ENCODE results near the gene TASP1.
A peak's percentile ranks its signal among the peaks of the same experiment; 100 is the strongest.

TASP1 gene

DNA sequence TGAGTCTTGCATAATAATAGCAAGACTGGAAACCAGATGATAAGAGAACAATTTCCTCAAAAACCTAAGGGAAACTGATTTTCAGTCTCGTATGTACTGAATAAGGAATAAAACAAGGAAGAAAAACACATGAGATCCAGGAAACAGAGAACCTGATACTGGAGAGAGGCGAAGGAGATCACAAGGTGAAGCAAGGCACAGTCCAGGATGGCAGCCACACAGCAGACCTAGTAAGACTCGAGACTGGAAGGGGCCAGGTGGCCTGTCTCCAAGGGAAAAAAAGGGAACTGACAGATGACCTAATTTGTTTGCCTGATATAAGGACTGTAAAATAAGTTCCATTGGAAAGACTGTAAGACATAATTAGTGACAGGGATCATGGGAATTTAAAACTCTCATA, 71.1 kb downstream of the TASP1 start:
- no peak for DNase-seq (ENCODE audit: low read depth)
- TF ChIP-seq, protein P1, sequence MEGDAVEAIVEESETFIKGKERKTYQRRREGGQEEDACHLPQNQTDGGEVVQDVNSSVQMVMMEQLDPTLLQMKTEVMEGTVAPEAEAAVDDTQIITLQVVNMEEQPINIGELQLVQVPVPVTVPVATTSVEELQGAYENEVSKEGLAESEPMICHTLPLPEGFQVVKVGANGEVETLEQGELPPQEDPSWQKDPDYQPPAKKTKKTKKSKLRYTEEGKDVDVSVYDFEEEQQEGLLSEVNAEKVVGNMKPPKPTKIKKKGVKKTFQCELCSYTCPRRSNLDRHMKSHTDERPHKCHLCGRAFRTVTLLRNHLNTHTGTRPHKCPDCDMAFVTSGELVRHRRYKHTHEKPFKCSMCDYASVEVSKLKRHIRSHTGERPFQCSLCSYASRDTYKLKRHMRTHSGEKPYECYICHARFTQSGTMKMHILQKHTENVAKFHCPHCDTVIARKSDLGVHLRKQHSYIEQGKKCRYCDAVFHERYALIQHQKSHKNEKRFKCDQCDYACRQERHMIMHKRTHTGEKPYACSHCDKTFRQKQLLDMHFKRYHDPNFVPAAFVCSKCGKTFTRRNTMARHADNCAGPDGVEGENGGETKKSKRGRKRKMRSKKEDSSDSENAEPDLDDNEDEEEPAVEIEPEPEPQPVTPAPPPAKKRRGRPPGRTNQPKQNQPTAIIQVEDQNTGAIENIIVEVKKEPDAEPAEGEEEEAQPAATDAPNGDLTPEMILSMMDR (conservative IDR thresholded peaks at IDR 0.05; ENCODE audit: control insufficient read depth, insufficient read depth, low read depth, low read length), result no peak

GRCh38 chr20:13563854-13564253, 74.9 kb downstream of the TASP1 start:
- H3K4me3 ChIP-seq (ENCODE audit: control insufficient read depth, low read depth, low read length), result no peak overlapping the region
- TF ChIP-seq, protein P1 (conservative IDR thresholded peaks at IDR 0.05; ENCODE audit: control insufficient read depth, insufficient read depth, low read depth, low read length), result no peak
- DNase-seq (ENCODE audit: low read depth), result no peak

More for the DNA sequence above, 71.1 kb downstream of the TASP1 start:
- H3K4me3 ChIP-seq (ENCODE audit: control insufficient read depth, low read depth, low read length), result no peak overlapping the region

- H3K4me3 ChIP-seq (ENCODE audit: control insufficient read depth, low read depth, low read length), result no peak overlapping the region
- DNase-seq (ENCODE audit: low read depth), result peak; percentile 49
- TF ChIP-seq, protein P1 (conservative IDR thresholded peaks at IDR 0.05; ENCODE audit: control insufficient read depth, insufficient read depth, low read depth, low read length), result no peak
These were observed 84.0 kb downstream of the TASP1 start for GRCh38 chr20:13554706-13555105.

DNA sequence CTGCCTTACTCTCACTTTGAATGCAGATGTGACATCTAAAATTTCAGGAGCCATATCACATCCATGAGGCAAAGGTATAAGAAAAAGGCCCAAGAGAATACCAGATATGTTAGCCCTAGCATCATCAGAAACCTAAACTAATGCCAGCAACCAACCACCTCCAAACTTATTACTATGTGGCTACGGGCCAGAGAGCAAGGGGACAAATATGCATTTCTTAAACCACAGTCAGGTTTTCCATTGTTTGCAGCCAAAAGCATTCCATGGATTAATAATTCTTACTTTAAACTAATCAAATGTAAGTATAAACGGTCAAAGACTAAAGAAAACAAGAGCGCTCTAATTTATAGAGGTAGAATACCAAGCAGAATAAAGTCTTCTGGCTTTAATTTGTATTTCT, 84.7 kb downstream of the TASP1 start:
- TF ChIP-seq, protein P1 (conservative IDR thresholded peaks at IDR 0.05; ENCODE audit: control insufficient read depth, insufficient read depth, low read depth, low read length), result no peak
- no peak for DNase-seq (ENCODE audit: low read depth)
- no peak overlapping the region for H3K4me3 ChIP-seq (ENCODE audit: control insufficient read depth, low read depth, low read length)

DNA sequence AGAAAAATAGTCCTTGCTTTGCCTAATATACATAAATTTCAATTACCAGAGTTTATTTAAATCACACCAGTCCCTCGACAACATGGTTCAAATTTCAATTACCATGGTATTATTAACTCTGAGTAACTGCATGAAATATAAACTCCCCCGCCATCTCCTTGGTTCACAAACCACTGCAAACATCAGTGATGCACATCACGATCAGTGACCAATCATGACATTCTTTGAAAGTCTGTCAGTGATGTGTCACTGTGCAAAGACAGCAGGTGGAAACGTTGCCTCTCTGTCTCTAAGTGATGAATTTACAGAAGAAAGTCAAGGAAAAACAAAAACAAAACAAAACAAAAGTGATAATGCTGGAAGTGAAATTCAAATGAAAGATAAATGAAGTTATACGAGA, 86.7 kb downstream of the TASP1 start:
- peak; percentile 54 for DNase-seq (ENCODE audit: low read depth)
- TF ChIP-seq, protein P1 (conservative IDR thresholded peaks at IDR 0.05; ENCODE audit: control insufficient read depth, insufficient read depth, low read depth, low read length), result no peak
- no peak overlapping the region for H3K4me3 ChIP-seq (ENCODE audit: control insufficient read depth, low read depth, low read length)

DNA sequence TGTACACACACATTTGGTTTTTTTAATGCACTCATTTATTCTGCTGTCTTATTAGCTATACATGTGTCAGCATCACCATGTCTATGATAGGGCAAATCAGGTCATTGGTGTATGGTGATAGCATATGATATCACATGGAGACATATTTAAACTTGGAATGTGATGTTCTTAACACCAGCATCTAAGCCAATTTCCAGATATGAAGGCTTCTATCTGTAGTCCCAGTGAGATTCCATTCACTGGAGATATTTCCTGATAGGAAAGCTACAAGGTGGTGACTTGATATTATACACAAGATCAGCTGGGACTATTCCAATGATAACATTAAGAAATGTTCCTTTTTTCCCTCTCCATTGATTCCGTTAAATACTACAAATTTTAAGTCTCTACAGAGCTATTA, 89.3 kb downstream of the TASP1 start:
- TF ChIP-seq, protein P1 (conservative IDR thresholded peaks at IDR 0.05; ENCODE audit: control insufficient read depth, insufficient read depth, low read depth, low read length), result no peak
- no peak for DNase-seq (ENCODE audit: low read depth)
- no peak overlapping the region for H3K4me3 ChIP-seq (ENCODE audit: control insufficient read depth, low read depth, low read length)

DNA sequence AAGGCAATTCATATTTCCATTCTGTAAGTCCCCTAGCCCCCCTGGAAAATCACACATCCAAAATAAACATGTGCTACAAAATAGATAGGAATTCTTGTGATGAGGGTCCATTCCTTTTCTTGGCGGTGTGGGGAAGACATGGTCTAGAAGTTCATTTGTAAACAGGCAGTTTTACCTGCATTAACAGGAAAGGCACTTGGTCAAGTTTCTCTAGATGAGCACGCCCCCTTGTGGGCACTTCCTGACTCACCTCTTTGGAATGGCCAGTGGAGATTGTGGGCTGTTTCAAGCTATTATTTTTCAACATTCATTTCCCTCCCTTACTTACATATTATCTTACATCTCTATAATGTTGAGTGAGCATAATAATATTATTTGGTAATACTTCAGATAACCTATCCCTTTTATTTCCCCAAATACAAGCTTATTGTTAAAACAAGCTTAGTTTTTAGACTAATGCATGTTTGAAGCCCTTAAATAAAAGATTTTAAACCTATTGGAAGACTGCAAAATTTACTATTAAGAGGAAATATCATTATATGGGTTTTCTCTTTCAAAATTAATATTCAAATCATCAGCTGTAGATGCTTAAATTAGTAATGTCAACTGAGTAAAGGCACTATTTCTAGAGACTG, 92.1 kb downstream of the TASP1 start:
- peak; percentile 74 for DNase-seq (ENCODE audit: low read depth)
- TF ChIP-seq, protein P1 (conservative IDR thresholded peaks at IDR 0.05; ENCODE audit: control insufficient read depth, insufficient read depth, low read depth, low read length), result peak; percentile 75
- no peak overlapping the region for H3K4me3 ChIP-seq (ENCODE audit: control insufficient read depth, low read depth, low read length)

Data from fibroblast of mammary gland (primary cell).